Measurements from ENCODE around the gene PLIN3. TPM values are rescaled to one million over a fixed set of nuclear protein-coding genes. Genes with fewer than 3 reads are reported as not detected.

The PLIN3 gene
- total and polyA plus RNA-seq, 7 donors: 20.3 to 191 (median 34.2) TPM

DNA sequence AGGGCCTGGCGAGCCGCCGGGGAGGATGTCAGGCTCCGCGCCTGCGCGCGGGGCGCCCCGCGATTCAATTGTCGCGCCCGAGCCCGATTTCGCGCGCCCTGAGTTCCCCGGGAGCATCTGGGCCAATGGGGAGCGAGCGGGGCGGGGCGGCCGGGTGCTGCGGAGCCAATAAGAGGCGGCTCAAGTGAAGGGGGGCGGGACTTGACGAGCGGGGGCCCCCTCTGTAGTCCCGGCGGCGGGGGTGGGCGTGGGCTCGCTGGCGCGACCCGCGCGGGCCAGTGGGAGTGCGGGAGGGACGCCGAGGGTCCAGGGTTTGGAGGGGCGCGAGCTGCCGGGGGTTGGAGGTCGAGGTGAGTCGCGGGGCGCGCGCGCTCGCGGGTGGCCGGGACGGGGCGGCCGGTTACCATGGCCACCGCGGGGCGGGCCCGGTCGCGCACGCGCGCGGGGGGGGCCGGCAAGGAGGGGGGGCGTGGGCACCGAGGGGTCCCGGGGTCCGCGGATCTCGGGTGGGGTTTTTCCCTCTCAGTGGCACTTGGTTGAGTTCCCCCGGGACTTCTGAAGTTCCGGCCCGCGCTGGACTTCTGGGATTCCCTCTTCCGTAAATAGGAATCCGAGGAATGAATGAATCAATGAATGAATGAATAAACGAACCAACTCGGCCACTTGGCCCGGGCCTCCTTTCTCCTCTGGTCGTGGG is 42.6 kb upstream of the PLIN3 start:
- TF ChIP-seq POLR2AphosphoS5 (IDR thresholded peaks at IDR 0.05): no peak
- TF ChIP-seq, protein P1, sequence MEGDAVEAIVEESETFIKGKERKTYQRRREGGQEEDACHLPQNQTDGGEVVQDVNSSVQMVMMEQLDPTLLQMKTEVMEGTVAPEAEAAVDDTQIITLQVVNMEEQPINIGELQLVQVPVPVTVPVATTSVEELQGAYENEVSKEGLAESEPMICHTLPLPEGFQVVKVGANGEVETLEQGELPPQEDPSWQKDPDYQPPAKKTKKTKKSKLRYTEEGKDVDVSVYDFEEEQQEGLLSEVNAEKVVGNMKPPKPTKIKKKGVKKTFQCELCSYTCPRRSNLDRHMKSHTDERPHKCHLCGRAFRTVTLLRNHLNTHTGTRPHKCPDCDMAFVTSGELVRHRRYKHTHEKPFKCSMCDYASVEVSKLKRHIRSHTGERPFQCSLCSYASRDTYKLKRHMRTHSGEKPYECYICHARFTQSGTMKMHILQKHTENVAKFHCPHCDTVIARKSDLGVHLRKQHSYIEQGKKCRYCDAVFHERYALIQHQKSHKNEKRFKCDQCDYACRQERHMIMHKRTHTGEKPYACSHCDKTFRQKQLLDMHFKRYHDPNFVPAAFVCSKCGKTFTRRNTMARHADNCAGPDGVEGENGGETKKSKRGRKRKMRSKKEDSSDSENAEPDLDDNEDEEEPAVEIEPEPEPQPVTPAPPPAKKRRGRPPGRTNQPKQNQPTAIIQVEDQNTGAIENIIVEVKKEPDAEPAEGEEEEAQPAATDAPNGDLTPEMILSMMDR (IDR thresholded peaks at IDR 0.05): no peak
- TF ChIP-seq EP300 (IDR thresholded peaks at IDR 0.05): no peak
- no peak for TF ChIP-seq POLR2A (IDR thresholded peaks at IDR 0.05)
- intact Hi-C loops (cut with DNase I): loop anchor here (1.0 kb wide), 1 partner anchor 101 kb away; no protein-coding TSS in a partner anchor
- Histone ChIP-seq H3K27me3 (peaks cover 6 to 21% (median 12%) of the 10 kb centered on the region in 3 donors), H3K4me3 (peak overlapping the region; percentile 49 to 72 (median 66)), H3K27ac (no peak overlapping the region), H3K36me3 (no peaks in the 10 kb centered on the region), H3K9me3 (no peaks in the 10 kb centered on the region), H3K4me1 (peaks cover 0 to 30% (median 28%) of the 10 kb centered on the region in 4 donors)
- peak; percentile 94 for DNase-seq
- WGBS, 2 donors: 1% methylated on average over 85 of the region's 85 CpGs

DNA sequence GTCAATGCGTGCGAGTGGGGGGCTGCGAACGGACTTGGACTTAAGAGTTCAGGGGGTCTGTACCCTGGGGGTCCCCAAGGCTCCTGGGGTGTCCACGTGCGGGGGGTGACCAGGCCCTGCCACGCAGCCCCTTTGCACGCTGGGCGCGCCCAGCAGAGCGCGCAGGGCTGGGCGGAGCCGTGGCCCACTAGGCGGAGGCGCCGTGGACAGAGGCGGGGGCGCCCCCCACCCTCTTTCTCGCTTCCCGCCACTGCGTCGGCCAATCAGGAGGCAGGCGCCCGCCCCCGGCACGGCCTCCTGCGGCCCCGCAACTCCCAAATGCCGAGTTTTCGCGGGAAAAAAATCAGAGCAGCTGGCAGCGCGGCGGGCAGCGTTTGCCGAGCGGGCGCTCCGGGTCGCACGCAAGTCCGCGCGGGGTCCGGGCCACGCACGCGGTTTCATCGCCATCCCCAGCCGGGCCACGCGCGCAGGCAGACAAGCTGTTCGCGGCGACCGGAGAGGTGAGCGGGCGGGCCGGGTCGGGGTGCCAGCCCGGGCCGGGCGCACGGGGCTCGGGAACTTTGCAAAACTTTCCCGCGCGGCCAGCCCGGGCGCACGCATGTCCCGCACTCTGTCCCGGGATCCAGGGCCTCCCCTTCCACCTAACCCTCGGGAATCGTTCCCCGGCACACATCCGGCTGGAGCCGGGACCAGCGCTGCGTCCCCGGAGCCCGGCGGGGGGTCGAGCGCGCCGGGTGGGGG is 41.9 kb upstream of the PLIN3 start, which contains the start of gene UHRF1:
TSS of gene UHRF1 (plus strand) at position 346 of the 741 bp plus-strand sequence. CDS start 1,385 bp downstream, outside the sequence.
- Histone ChIP-seq H3K9me3 (no peaks in the 10 kb centered on the region), H3K4me1 (peaks cover 0 to 28% (median 28%) of the 10 kb centered on the region in 4 donors), H3K4me3 (peak within 1 kb of the TSS; percentile 49 to 72 (median 66)), H3K36me3 (no peaks in the 10 kb centered on the region), H3K27ac (no peak within 1 kb of the TSS), H3K27me3 (peaks cover 6 to 21% (median 12%) of the 10 kb centered on the region in 3 donors)
- no peak for DNase-seq
- intact Hi-C loops (cut with DNase I): no loop called here
- WGBS, 2 donors: 3 to 4% methylated on average over 89 of the region's 89 CpGs
- TF ChIP-seq POLR2AphosphoS5 (IDR thresholded peaks at IDR 0.05) (no peak), POLR2A (IDR thresholded peaks at IDR 0.05) (no peak), EP300 (IDR thresholded peaks at IDR 0.05) (no peak)
- TF ChIP-seq, protein P1 (IDR thresholded peaks at IDR 0.05): no peak

DNA sequence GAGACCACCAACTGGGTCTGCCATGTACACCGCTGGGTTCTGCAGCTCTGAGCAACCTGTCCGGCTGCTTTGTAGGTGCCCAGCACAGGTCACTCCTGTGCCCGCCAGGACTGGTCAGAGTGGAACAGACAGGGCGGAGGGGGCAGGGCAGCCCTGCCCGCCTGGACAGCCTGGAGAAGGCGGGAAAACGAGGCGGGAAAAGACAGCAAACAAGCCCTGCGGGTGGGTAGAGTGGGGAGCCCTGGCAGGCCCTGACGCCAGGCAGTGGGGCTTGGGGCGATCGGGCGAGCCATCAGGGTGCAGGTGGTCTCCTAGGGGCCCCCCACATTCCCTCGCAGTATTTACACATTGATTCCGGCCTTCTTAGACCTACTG is 41.3 kb upstream of the PLIN3 start:
- peaks cover 6 to 21% (median 12%) of the 10 kb centered on the region in 3 donors for H3K27me3 ChIP-seq
- no peak for DNase-seq
- H3K4me1 ChIP-seq: peaks cover 0 to 28% (median 28%) of the 10 kb centered on the region in 4 donors
- no peak overlapping the region for H3K4me3 ChIP-seq
- 78 to 86% methylated on average over 15 of the region's 15 CpGs for WGBS, 2 donors
- intact Hi-C loops (cut with DNase I): no loop called here
- no peaks in the 10 kb centered on the region for H3K9me3 ChIP-seq
- no peaks in the 10 kb centered on the region for H3K36me3 ChIP-seq
- TF ChIP-seq EP300 (IDR thresholded peaks at IDR 0.05) (no peak), POLR2AphosphoS5 (IDR thresholded peaks at IDR 0.05) (no peak), POLR2A (IDR thresholded peaks at IDR 0.05) (no peak)
- TF ChIP-seq, protein P1 (IDR thresholded peaks at IDR 0.05): no peak
- H3K27ac ChIP-seq: no peak overlapping the region

DNA sequence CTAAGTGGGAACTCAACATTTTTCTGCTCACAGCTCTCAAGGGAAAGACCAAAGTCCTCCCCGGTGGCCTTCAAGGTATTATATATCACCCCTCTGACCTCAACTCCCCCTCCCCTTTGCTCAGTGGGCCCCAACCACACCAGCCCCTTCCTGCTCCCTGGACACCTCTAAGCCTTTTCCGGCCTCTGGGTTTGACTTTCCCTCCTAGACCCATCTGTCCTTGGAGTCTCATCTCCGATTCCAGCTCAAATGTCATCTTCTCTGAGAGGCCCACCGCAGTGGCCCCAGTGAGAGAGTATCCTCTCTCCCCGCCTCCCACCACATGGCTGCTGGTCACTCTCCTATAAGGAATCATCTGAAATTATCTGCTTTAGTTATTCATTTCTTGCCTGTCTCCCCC is 40.9 kb upstream of the PLIN3 start:
- 89 to 91% methylated on average over 5 of the region's 5 CpGs for WGBS, 2 donors
- no peak for DNase-seq
- Histone ChIP-seq H3K27ac (no peak overlapping the region), H3K9me3 (no peaks in the 10 kb centered on the region), H3K36me3 (no peaks in the 10 kb centered on the region), H3K4me1 (peaks cover 0 to 28% (median 28%) of the 10 kb centered on the region in 4 donors), H3K4me3 (no peak overlapping the region), H3K27me3 (peaks cover 6 to 21% (median 12%) of the 10 kb centered on the region in 3 donors)
- intact Hi-C loops (cut with DNase I): no loop called here
- no peak for TF ChIP-seq POLR2AphosphoS5 (IDR thresholded peaks at IDR 0.05)
- TF ChIP-seq, protein P1 (IDR thresholded peaks at IDR 0.05): no peak
- no peak for TF ChIP-seq EP300 (IDR thresholded peaks at IDR 0.05)
- no peak for TF ChIP-seq POLR2A (IDR thresholded peaks at IDR 0.05)
